Spleen (tissue), 11 donors: Measurements from ENCODE around the gene EPHB2. TPM values are rescaled to one million over a fixed set of nuclear protein-coding genes. Genes with fewer than 3 reads are reported as not detected.

Experiments
- DNase-seq: peaks from one replicate; pipeline ENCODE4 v3.0.0-alpha.2; 2020
- H3K27ac ChIP-seq, 8 donors: fragments of 200-600 bp; sonication (generic) in 7 of 8; 1 replicate in 4 of 8; 2 replicates in 4 of 8; pipeline versions ENCODE4 v1.5.0 to v1.8.0; 2016 to 2021; ENCODE audit warnings: inconsistent platforms in 4 of 8, mild to moderate bottlenecking in 4 of 8, moderate library complexity in 1 of 8
- H3K27me3 ChIP-seq, 7 donors: fragments of 200-600 bp; sonication (generic) in 6 of 7; replicated peaks in 1 of 7; 1 replicate in 4 of 7; 2 replicates in 3 of 7; pipeline versions ENCODE4 v1.5.0 to v1.8.0; 2016 to 2021; ENCODE audit warnings: inconsistent platforms in 3 of 7, mild to moderate bottlenecking in 1 of 7
- H3K36me3 ChIP-seq, 6 donors: fragments of 200-600 bp; sonication (generic) in 5 of 6; 1 replicate in 4 of 6; 2 replicates in 2 of 6; pipeline versions ENCODE4 v1.5.0 to v1.8.0; 2016 to 2021; ENCODE audit warnings: inconsistent platforms in 2 of 6
- H3K4me1 ChIP-seq, 6 donors: fragments of 200-600 bp; sonication (generic) in 5 of 6; 1 replicate in 3 of 6; 2 replicates in 3 of 6; pipeline versions ENCODE4 v1.5.0 to v1.8.0; 2016 to 2021; ENCODE audit warnings: inconsistent platforms in 3 of 6
- H3K4me3 ChIP-seq, 8 donors: fragments of 200-600 bp; sonication (generic) in 7 of 8; 1 replicate in 4 of 8; 2 replicates in 4 of 8; pipeline versions ENCODE4 v1.5.0 to v1.8.0; 2016 to 2021; ENCODE audit warnings: inconsistent platforms in 4 of 8, mild to moderate bottlenecking in 4 of 8, moderate library complexity in 2 of 8
- H3K9me3 ChIP-seq, 8 donors: fragments of 200-600 bp; sonication (generic) in 7 of 8; 1 replicate in 4 of 8; 2 replicates in 4 of 8; pipeline versions ENCODE4 v1.5.0 to v1.8.0; 2016 to 2021; ENCODE audit warnings: inconsistent platforms in 4 of 8
- POLR2A ChIP-seq, 3 donors: fragments of 450-650 bp; IDR thresholded peaks; one replicate each; pipeline ENCODE4 v1.5.1; 2017; ENCODE audit warnings: antibody characterized with exemption in 3 of 3, mild to moderate bottlenecking in 1 of 3
- POLR2AphosphoS5 ChIP-seq, 3 donors: sonication (generic); formaldehyde crosslinking; IDR thresholded peaks; one replicate each; pipeline ENCODE4 v1.5.1; 2017; ENCODE audit warnings: antibody characterized with exemption in 3 of 3
- WGBS, 5 donors: extraction: QIAGEN DNeasy Blood & Tissue Kit in 3 of 5; methylation state at CpG; one replicate each; pipeline versions ENCODE4 v1.1.5 to v1.1.7; 2013 to 2018; 5-methylcytosine and 5-hydroxymethylcytosine counted together
- intact Hi-C: fragments of 100-400 bp; cut with DNase I; formaldehyde crosslinking; loops from one replicate; pipeline ENCODE4 v1.15.0; 2023; ENCODE audit warnings: low total_unique reads
- polyA plus RNA-seq, 3 donors: library from polyadenylated mRNA; stranded (reverse); fragments of 200-250 nt; gene quantifications; one replicate each; pipeline ENCODE4 v1.2.1, GENCODE V29; 2013
- total RNA-seq, 7 donors: library from RNA; depleted of rRNA in 3 of 7; stranded (reverse); fragments of >200 nt in 3 of 7; fragmentation: NEBNext Ultra II Directional in 4 of 7; extraction: Animal tissue kit (Norgen Biotek cat#: 25700) in 4 of 7; gene quantifications; one replicate each; pipeline versions ENCODE4 v1.1.0 to v1.2.1, GENCODE V29; 2016 to 2021
- TF ChIP-seq, protein P1 (sequence below), 11 experiments: fragments of 200-600 bp in 7 of 11; fragments of 450-650 bp in 4 of 11; sonication (generic) in 4 of 11; IDR thresholded peaks in 8 of 11; conservative IDR thresholded peaks in 3 of 11; 1 replicate in 7 of 11; 2 replicates in 4 of 11; pipeline versions ENCODE4 v1.4.0 to v1.8.0; 2016 to 2021; ENCODE audit warnings: antibody characterized with exemption in 11 of 11, inconsistent platforms in 4 of 11, mild to moderate bottlenecking in 1 of 11
- donor health status: healthy with polysubstance abuse.
- donor health status: DM: no; HTN: no; CAD: no; lungs with moderate emphysema.
- donor health status: DM: no; HTN: no; CAD: no.
- donor health status: Bipolar disorder and iron deficiency.
- donor health status: healthy.
- donor health status: DM: no; HTN: no; CAD: no.
- donor health status: DM: yes; HTN: yes; CAD: no.

EPHB2 gene
- total and polyA plus RNA-seq, 10 donors = 0.67 to 9.3 (median 6.3) TPM

DNA sequence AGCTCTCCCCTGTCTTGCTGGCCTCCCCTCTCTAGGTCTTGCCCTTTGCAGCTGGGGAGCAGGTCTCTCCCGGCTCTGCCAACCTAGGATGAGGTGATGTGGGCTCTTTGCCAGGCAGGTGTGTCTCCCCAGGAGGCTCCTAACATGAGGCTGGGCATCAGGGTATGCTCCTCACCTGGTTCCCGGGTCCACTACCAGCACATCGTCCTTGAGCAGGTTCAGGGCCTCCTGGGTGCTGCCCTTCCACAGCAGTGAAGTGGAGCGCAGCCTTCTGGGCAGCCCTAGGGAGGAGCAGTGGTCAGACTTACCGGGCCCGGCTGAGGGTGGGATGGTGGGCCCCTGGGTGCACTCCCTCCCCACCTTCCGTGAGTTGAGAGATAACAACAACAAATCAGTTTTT, 244.5 kb downstream of the EPHB2 start:
- Histone ChIP-seq H3K27me3 (peaks cover 0 to 63% (median 19%) of the 10 kb centered on the region in 7 donors), H3K4me1 (peaks cover 0 to 11% (median 2%) of the 10 kb centered on the region in 6 donors), H3K9me3 (no peaks in the 10 kb centered on the region), H3K27ac (no peak overlapping the region), H3K4me3 (no peak overlapping the region), H3K36me3 (no peaks in the 10 kb centered on the region)
- TF ChIP-seq, protein P1, sequence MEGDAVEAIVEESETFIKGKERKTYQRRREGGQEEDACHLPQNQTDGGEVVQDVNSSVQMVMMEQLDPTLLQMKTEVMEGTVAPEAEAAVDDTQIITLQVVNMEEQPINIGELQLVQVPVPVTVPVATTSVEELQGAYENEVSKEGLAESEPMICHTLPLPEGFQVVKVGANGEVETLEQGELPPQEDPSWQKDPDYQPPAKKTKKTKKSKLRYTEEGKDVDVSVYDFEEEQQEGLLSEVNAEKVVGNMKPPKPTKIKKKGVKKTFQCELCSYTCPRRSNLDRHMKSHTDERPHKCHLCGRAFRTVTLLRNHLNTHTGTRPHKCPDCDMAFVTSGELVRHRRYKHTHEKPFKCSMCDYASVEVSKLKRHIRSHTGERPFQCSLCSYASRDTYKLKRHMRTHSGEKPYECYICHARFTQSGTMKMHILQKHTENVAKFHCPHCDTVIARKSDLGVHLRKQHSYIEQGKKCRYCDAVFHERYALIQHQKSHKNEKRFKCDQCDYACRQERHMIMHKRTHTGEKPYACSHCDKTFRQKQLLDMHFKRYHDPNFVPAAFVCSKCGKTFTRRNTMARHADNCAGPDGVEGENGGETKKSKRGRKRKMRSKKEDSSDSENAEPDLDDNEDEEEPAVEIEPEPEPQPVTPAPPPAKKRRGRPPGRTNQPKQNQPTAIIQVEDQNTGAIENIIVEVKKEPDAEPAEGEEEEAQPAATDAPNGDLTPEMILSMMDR (IDR thresholded peaks at IDR 0.05 in 8 of 11, conservative IDR thresholded peaks at IDR 0.05 in 3 of 11) = no peak
- TF ChIP-seq POLR2AphosphoS5 (IDR thresholded peaks at IDR 0.05) = no peak
- TF ChIP-seq POLR2A (IDR thresholded peaks at IDR 0.05) = no peak
- WGBS, 5 donors = 85 to 88% (median 85%) methylated on average over 5 to 7 of the region's 7 CpGs
- intact Hi-C loops = no loop called here
- peak; percentile 55 for DNase-seq

DNA sequence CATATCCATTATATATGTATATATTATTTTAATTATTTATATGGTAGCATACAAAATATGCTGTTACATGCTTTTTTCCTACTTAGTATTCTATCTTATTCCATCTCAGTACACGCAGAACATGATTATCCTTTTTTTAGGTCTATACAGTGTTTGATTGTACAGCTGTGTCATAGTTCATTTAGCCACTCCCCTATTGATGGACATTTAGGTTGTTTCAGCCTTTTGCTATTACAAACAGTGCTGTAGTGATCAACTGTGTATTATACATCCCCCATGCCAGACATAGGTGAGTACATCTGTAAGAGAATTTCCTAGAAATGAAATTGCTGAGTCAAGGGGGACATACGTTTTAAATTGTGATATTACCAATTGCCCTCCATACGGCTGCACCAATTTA, 246.4 kb downstream of the EPHB2 start:
- no peak overlapping the region for H3K27ac ChIP-seq
- H3K27me3 ChIP-seq = peaks cover 0 to 44% (median 19%) of the 10 kb centered on the region in 7 donors
- H3K4me1 ChIP-seq = peaks cover 0 to 11% (median 2%) of the 10 kb centered on the region in 6 donors
- DNase-seq = no peak
- TF ChIP-seq POLR2AphosphoS5 (IDR thresholded peaks at IDR 0.05) (no peak), POLR2A (IDR thresholded peaks at IDR 0.05) (no peak)
- TF ChIP-seq, protein P1 (IDR thresholded peaks at IDR 0.05 in 8 of 11, conservative IDR thresholded peaks at IDR 0.05 in 3 of 11) = no peak
- H3K4me3 ChIP-seq = no peak overlapping the region
- H3K36me3 ChIP-seq = no peaks in the 10 kb centered on the region
- intact Hi-C loops = no loop called here
- WGBS, 5 donors = 52 to 70% (median 62%) methylated on average over 3 of the region's 3 CpGs
- no peaks in the 10 kb centered on the region for H3K9me3 ChIP-seq

DNA sequence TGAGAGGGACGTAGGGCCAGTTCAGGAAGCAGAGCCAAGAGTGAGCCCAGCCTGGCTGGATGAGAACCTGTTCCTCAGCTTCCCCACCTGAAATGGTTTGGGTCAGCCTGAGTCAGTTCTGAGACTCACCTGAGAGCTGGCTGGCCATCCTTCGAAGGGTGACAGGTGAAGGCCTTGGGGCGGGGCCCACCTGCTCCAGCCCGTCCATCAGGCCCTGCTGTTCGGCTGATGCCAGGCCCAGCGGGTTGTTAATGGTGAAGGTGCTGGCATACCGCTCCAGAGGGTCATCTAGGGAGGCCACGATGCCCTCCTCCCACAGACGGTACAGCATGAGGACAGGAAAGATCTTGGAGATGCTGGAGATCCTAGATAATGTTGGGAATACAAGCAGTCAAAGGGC, 247.9 kb downstream of the EPHB2 start:
- intact Hi-C loops = no loop called here
- DNase-seq = peak; percentile 63
- H3K4me3 ChIP-seq = no peak overlapping the region
- H3K4me1 ChIP-seq = peaks cover 0 to 3% (median 0%) of the 10 kb centered on the region in 6 donors
- TF ChIP-seq, protein P1 (IDR thresholded peaks at IDR 0.05 in 8 of 11, conservative IDR thresholded peaks at IDR 0.05 in 3 of 11) = no peak
- TF ChIP-seq POLR2AphosphoS5 (IDR thresholded peaks at IDR 0.05) (no peak), POLR2A (IDR thresholded peaks at IDR 0.05) (no peak)
- no peaks in the 10 kb centered on the region for H3K9me3 ChIP-seq
- H3K27me3 ChIP-seq = peaks cover 0 to 29% (median 7%) of the 10 kb centered on the region in 7 donors
- H3K27ac ChIP-seq = no peak overlapping the region
- H3K36me3 ChIP-seq = no peaks in the 10 kb centered on the region
- 85 to 94% (median 88%) methylated on average over 9 of the region's 9 CpGs for WGBS, 5 donors

DNA sequence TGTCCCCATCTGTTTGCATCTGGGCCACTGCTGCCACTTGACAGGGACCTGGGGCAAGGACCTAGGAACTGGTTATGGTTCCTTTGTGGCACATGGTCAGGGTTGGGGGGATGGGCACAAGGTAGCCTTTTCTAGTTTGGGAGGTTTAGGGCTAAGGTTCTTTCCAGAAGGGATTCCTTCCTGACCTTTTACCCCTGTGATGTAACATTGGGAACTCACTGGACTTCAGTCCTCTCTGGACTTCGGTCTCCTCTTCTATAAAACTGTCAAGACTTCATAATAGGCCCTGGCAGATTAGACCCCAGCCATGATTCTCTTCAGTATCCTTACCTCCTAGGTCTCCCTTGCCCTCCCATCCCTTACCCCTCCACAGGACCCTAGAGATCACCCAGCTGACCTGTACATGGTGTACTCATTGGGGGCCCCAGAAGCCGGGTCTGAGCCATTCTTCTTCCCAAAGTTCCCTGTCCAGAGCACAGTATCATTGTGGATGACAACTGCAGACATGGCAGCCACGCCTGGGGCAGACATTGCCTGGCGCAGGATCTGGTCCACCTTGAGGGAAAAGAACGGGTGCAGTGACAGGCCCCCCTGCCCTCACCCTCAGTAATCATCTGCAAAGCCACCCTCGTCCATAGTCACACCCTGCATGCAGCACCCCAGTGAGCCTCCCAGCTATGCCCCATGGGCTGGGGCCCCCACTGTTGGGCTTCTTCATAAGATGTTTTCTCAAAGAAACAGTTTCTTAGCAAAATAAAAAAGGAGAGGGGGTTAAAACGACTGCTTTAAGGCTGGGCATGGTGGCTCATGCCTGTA, 249.1 kb downstream of the EPHB2 start:
- 71 to 86% (median 81%) methylated on average over 7 of the region's 7 CpGs for WGBS, 5 donors
- Histone ChIP-seq H3K9me3 (no peaks in the 10 kb centered on the region), H3K27ac (no peak overlapping the region), H3K4me1 (peaks cover 0 to 6% (median 0%) of the 10 kb centered on the region in 6 donors), H3K36me3 (no peaks in the 10 kb centered on the region), H3K27me3 (peaks cover 0 to 26% (median 0%) of the 10 kb centered on the region in 7 donors), H3K4me3 (no peak overlapping the region)
- no peak for TF ChIP-seq POLR2AphosphoS5 (IDR thresholded peaks at IDR 0.05)
- no peak for TF ChIP-seq POLR2A (IDR thresholded peaks at IDR 0.05)
- TF ChIP-seq, protein P1 (IDR thresholded peaks at IDR 0.05 in 8 of 11, conservative IDR thresholded peaks at IDR 0.05 in 3 of 11) = no peak
- DNase-seq = peak; percentile 24
- intact Hi-C loops = no loop called here
